Activated naive CD8-positive, alpha-beta T cell treated with anti-CD3 and anti-CD28 coated beads for 36 hours (primary cell): ENCODE data around the gene MED12. TPM values are rescaled to one million over a fixed set of nuclear protein-coding genes. Genes with fewer than 3 reads are reported as not detected.

Experiments
- DNase-seq: peaks from one replicate; pipeline ENCODE4 v3.0.0; 2021
- H3K27ac Mint-ChIP-seq: one replicate; pipeline ENCODE4 v1.8.0; 2022; ENCODE audit warnings: mild to moderate bottlenecking, moderate library complexity, mixed read lengths
- H3K27me3 Mint-ChIP-seq: one replicate; pipeline ENCODE4 v1.8.0; 2022; ENCODE audit warnings: mild to moderate bottlenecking, mixed read lengths
- H3K36me3 Mint-ChIP-seq: one replicate; pipeline ENCODE4 v1.8.0; 2021; ENCODE audit warnings: mild to moderate bottlenecking, mixed read lengths
- H3K4me1 Mint-ChIP-seq: one replicate; pipeline ENCODE4 v1.8.0; 2021; ENCODE audit warnings: mixed read lengths
- H3K4me3 Mint-ChIP-seq: one replicate; pipeline ENCODE4 v1.8.0; 2022; ENCODE audit warnings: mild to moderate bottlenecking, moderate library complexity, mixed read lengths
- H3K9me3 Mint-ChIP-seq: one replicate; pipeline ENCODE4 v1.8.0; 2022; ENCODE audit warnings: mixed read lengths
- total RNA-seq, 2 experiments: library from RNA; stranded (reverse); gene quantifications; one replicate each; pipeline ENCODE4 v1.2.3, GENCODE V29; 2021

MED12 gene
- total RNA-seq = 10 to 100 TPM; 43.4 to 46.4 TPM

- Mint-ChIP-seq H3K36me3 (peaks cover 10% of the 10 kb centered on the region), H3K4me3 (peak within 1 kb of the TSS; percentile 81), H3K4me1 (peaks cover 24% of the 10 kb centered on the region), H3K27me3 (no peaks in the 10 kb centered on the region), H3K27ac (peak within 1 kb of the TSS; percentile 86), H3K9me3 (no peaks in the 10 kb centered on the region)
- peak; percentile 85 for DNase-seq
These were observed at the start of gene MED12 for GRCh38 chrX:71118032-71118984. Gene MED12 (plus strand): TSS chrX:71118596. CDS start chrX:71118755, 159 bp downstream.

DNA sequence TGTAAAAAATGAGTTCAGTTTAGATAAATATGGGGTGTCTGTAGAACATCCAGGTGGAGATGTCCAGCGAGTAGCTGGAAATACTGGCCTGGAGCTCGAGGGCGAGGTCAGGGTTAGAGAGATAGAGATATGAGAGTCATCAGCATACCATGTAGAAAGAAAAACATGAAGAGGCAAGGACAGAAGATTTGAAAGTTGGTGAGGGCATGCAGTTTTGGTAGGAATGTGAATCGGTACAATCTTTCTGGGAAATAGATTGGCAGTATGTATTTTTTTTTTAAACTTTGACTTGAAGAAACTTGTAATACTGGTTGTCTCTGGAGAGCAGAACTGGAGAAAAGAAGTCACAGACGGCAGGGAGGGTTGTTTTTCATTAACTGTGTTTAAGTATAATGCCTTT lies 47.9 kb upstream of the MED12 start:
- Mint-ChIP-seq H3K9me3 (no peaks in the 10 kb centered on the region), H3K27me3 (no peaks in the 10 kb centered on the region), H3K27ac (no peak overlapping the region), H3K4me3 (no peak overlapping the region), H3K4me1 (peaks cover 9% of the 10 kb centered on the region), H3K36me3 (peaks cover 5% of the 10 kb centered on the region)
- no peak for DNase-seq

GRCh38 chrX:71081330-71082123 lies 36.9 kb upstream of the MED12 start:
- H3K9me3 Mint-ChIP-seq = no peaks in the 10 kb centered on the region
- no peaks in the 10 kb centered on the region for H3K27me3 Mint-ChIP-seq
- peaks cover 6% of the 10 kb centered on the region for H3K4me1 Mint-ChIP-seq
- no peak overlapping the region for H3K4me3 Mint-ChIP-seq
- H3K27ac Mint-ChIP-seq = no peak overlapping the region
- H3K36me3 Mint-ChIP-seq = no peaks in the 10 kb centered on the region
- DNase-seq = no peak

DNA sequence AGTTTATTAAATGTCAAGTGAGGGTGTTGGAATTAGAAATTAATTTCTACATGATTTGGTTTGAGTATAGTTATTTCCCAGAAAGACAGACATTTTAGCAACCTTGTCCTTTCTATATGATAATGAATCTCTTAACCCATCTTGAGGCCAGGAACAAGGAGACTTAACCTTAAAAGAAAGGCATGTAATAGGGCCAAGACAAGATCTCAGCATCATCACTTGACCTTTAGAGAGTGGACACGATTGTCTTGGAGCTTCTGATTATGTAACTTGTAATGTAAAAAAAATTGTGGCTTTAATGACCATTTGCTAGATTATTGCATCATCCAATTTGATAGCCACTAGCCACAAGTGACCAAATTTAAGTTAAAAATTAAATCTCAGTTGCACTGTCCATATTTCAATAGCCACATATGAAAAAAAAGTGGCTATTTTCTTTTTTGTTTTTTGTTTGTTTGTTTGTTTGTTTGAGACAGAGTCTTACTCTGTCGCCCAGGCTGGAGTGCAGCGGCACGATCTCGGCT lies 36.2 kb upstream of the MED12 start:
- no peak overlapping the region for H3K4me3 Mint-ChIP-seq
- H3K36me3 Mint-ChIP-seq = no peaks in the 10 kb centered on the region
- no peaks in the 10 kb centered on the region for H3K27me3 Mint-ChIP-seq
- H3K4me1 Mint-ChIP-seq = peaks cover 6% of the 10 kb centered on the region
- no peak for DNase-seq
- H3K27ac Mint-ChIP-seq = no peak overlapping the region
- H3K9me3 Mint-ChIP-seq = no peaks in the 10 kb centered on the region

GRCh38 chrX:71082822-71083221 lies 35.6 kb upstream of the MED12 start:
- no peaks in the 10 kb centered on the region for H3K9me3 Mint-ChIP-seq
- H3K27me3 Mint-ChIP-seq = no peaks in the 10 kb centered on the region
- H3K36me3 Mint-ChIP-seq = no peaks in the 10 kb centered on the region
- H3K4me1 Mint-ChIP-seq = peaks cover 6% of the 10 kb centered on the region
- H3K4me3 Mint-ChIP-seq = no peak overlapping the region
- H3K27ac Mint-ChIP-seq = no peak overlapping the region
- no peak for DNase-seq

DNA sequence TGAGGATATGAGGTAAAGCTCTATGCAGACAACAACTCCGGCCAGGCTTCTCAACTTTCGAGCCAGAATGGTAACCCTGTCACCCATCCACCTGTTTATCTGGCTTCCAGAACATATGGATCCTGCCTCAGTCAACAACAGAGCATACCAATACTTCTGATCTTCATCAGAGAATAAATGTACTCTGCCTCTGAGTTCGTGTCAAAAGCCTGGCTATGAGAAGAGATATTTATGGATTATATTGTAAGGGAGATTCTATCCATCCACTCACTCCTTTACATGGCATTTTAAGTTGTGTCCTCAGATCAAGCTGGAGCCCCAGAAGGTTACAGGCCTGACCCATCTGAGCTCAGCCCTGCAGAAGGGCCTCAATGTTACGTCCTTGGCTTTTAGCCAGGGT lies 32.5 kb upstream of the MED12 start:
- Mint-ChIP-seq H3K4me3 (no peak overlapping the region), H3K27me3 (no peaks in the 10 kb centered on the region), H3K27ac (no peak overlapping the region), H3K4me1 (peaks cover 6% of the 10 kb centered on the region), H3K9me3 (no peaks in the 10 kb centered on the region), H3K36me3 (no peaks in the 10 kb centered on the region)
- DNase-seq = no peak

DNA sequence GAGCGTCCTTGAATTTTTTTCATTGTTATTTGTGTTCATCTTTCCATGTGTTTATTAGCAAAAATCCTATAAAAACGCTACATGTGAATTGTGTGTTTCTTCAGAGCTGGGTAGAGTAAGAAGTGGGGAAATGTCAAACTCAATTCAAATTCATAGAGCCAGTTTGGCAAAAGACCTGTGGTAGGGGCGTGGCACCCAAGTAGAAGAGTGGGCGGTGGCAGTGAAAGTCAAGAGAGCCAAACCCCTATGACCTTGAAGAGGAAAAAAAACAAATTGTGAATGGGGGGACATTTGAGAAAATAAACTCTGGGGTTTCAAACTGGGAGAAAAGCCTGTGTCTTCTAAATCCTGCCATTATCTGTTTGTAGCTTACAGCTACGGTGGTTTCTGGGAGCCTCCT lies 27.1 kb upstream of the MED12 start:
- Mint-ChIP-seq H3K27ac (no peak overlapping the region), H3K9me3 (no peaks in the 10 kb centered on the region), H3K27me3 (no peaks in the 10 kb centered on the region)

DNA sequence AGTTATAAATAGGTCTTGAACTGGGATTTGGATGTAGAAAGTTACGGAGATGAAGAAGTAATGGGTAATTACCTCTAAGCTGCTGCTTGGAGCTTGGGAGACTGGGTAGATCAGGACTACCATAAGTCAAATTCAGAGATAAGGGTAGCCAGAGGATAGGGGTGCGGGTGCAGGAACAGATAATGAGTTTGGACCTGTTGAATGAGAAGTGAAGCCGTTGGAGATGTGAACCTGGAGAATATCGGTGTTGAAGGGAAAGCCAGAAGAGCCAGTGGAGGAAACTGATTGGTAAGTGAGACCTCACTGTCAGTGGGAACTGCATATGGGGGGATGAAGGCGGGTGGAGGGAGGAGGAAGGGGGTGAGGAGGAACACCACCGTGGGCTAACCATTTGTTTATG lies 23.4 kb upstream of the MED12 start:
- no peak for DNase-seq

More for the DNA sequence above, 27.1 kb upstream of the MED12 start:
- Mint-ChIP-seq H3K36me3 (no peaks in the 10 kb centered on the region), H3K4me3 (no peak overlapping the region), H3K4me1 (peaks cover 2% of the 10 kb centered on the region)
- DNase-seq = no peak

DNA sequence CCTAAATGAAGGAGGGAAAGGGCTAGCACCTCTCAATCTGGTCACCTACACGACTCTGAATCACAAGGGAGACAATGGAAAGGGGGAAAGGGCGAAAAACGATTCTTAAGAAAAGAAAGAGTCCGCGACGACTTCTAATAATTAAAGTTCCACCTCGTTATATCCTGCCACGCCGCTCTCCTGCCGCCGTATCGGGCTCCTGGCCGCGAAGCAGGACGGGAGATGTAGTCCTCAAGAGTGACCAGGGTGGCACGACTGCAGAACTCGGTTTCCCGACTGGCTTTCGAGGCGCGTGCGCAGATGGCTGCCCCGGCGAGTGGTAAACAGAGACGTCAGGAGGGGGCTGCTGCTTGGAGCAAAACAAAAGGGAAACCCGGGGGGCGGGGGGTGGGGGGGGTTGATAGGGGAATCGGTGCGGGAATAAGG lies 22.8 kb upstream of the MED12 start, which contains the start of gene FOXO4:
TSS of gene FOXO4 (plus strand) at position 297 of the 426 bp plus-strand sequence. CDS start 678 bp downstream, outside the sequence.
- Mint-ChIP-seq H3K4me3 (peak within 1 kb of the TSS; percentile 97), H3K27me3 (no peaks in the 10 kb centered on the region), H3K9me3 (no peaks in the 10 kb centered on the region), H3K4me1 (peaks cover 25% of the 10 kb centered on the region), H3K36me3 (no peaks in the 10 kb centered on the region), H3K27ac (peak within 1 kb of the TSS; percentile 89)
- peak; percentile 85 for DNase-seq

More for the DNA sequence above, 23.4 kb upstream of the MED12 start:
- Mint-ChIP-seq H3K4me3 (peak overlapping the region; percentile 97), H3K27ac (peak overlapping the region; percentile 19), H3K4me1 (peaks cover 23% of the 10 kb centered on the region), H3K36me3 (no peaks in the 10 kb centered on the region), H3K9me3 (no peaks in the 10 kb centered on the region), H3K27me3 (no peaks in the 10 kb centered on the region)

DNA sequence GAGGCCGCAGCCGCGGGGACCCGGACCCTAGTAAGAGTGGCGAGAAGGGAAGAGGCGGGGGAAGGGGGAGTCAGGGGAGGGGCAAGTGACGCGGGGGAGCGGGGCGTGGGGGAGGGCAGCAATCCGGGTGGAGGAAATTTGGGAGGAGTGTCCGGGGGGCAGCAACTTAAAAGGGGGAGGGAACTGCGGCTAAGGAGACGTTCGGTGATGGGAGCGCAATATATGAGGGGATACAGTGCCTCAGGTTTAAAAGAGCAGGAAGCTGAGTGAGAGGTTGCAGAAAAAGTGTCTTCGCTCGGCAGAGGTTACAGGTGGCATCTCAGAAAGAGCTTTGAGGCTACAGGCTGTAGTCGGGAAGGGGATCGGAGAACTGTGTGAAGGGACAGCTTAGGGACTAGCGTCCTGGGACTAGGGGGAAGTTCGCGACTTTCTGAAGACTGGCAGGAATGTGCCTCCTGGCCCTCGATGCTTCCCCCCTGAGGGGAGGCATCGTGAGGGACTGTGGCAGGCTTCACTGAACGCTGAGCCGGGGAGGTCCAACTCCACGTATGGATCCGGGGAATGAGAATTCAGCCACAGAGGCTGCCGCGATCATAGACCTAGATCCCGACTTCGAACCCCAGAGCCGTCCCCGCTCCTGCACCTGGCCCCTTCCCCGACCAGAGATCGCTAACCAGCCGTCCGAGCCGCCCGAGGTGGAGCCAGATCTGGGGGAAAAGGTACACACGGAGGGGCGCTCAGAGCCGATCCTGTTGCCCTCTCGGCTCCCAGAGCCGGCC lies 22.2 kb upstream of the MED12 start:
- Mint-ChIP-seq H3K36me3 (no peaks in the 10 kb centered on the region), H3K9me3 (no peaks in the 10 kb centered on the region), H3K27ac (peak overlapping the region; percentile 89), H3K27me3 (no peaks in the 10 kb centered on the region), H3K4me1 (peaks cover 29% of the 10 kb centered on the region), H3K4me3 (peak overlapping the region; percentile 97)
- DNase-seq = no peak

- DNase-seq = no peak
- H3K36me3 Mint-ChIP-seq = no peaks in the 10 kb centered on the region
These were observed 21.7 kb upstream of the MED12 start for GRCh38 chrX:71096760-71097032.

DNA sequence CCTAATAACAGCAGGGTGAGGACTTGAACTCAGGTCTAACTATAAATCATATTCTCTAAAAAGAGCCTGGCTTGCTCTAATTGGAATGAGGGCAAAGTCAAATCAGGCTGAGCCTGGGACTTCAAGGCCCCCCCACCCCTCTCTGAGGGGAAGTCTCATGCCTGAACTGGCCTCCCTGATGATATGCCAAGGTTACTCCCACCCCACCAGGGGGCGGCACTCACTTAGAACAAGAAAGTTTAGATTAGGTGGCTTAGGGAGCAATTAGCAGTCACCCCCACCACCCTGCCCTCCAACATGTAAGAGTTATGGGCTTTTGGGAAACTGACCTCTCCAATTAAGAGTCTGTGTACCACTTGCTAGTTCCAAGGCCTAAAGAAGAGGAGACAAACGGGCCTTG lies 20.1 kb upstream of the MED12 start:
- Mint-ChIP-seq H3K36me3 (no peaks in the 10 kb centered on the region), H3K4me3 (no peak overlapping the region), H3K4me1 (peaks cover 46% of the 10 kb centered on the region), H3K27me3 (no peaks in the 10 kb centered on the region), H3K9me3 (no peaks in the 10 kb centered on the region), H3K27ac (no peak overlapping the region)
- DNase-seq = peak; percentile 71

More at GRCh38 chrX:71096760-71097032, 21.7 kb upstream of the MED12 start:
- H3K27me3 Mint-ChIP-seq = no peaks in the 10 kb centered on the region
- H3K27ac Mint-ChIP-seq = no peak overlapping the region
- no peaks in the 10 kb centered on the region for H3K9me3 Mint-ChIP-seq
- H3K4me1 Mint-ChIP-seq = peaks cover 34% of the 10 kb centered on the region
- H3K4me3 Mint-ChIP-seq = peak overlapping the region; percentile 97

DNA sequence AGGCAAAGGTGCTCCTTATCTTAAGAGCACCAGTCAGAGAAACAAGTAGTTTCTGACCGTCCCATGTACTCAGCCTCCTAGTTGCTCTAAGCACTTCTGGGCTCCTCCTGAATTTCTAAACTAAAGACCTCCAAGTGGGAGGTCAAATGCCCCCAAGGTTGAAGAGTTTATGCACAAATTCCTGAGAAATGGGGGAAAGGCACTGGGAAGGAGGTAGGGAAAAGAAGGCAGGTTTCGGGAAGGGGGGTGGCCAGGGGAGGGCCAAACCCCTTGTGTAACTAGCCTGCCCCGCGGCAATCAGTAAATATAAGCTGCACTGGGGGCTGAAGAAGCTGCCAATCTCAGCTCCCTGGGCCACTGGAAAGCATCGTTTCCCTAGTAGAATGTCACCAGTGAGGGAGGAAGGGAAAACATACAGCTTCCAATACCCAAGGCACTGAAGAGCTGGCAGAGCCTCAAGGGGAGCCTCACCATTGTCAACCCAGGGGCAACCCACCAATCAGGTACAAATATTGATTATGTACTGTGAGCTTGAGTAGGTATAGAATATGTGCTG lies 19.4 kb upstream of the MED12 start:
- Mint-ChIP-seq H3K4me3 (no peak overlapping the region), H3K9me3 (no peaks in the 10 kb centered on the region), H3K27me3 (no peaks in the 10 kb centered on the region), H3K4me1 (peaks cover 49% of the 10 kb centered on the region), H3K27ac (no peak overlapping the region), H3K36me3 (peaks cover 3% of the 10 kb centered on the region)
- no peak for DNase-seq

DNA sequence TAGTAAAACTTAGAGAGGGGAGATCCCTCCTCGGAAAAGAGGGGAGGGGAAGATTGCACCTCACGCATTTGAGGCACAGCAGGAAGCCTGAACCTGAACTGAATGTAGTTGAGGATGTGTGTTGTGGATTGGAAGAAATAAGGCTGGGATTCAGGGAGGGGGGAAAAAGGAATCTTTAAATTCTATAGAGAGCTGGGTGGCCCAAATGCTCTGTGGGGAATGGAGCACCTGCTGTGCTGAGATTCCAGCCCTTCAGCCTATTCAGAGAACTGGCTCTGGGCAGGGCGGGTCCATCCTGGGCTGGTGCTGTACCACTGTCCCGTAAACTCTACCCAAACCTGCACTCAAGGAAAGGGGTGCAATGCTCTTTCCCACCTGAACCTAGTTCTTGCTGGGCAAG lies 18.7 kb upstream of the MED12 start:
- Mint-ChIP-seq H3K4me3 (no peak overlapping the region), H3K4me1 (peaks cover 56% of the 10 kb centered on the region), H3K36me3 (peaks cover 10% of the 10 kb centered on the region), H3K27me3 (no peaks in the 10 kb centered on the region), H3K9me3 (no peaks in the 10 kb centered on the region), H3K27ac (peak overlapping the region; percentile 66)
- DNase-seq = no peak
